DOHH2 (cell line): ENCODE data around the gene SPOCK2.

Experiments
- H3F3A ChIP-seq: fragments of 200-600 bp; sonication (generic), shearing (Covaris generic); 2 replicates; pipeline ENCODE4 v1.6.0; 2016; ENCODE audit warnings: antibody characterized with exemption, mild to moderate bottlenecking; ENCODE audit not compliant: control insufficient read depth, insufficient read depth
- H3K27ac ChIP-seq: fragments of 200-600 bp; sonication (generic); 2 replicates; pipeline ENCODE4 v1.5.1; 2014; ENCODE audit warnings: low read depth, mild to moderate bottlenecking, low read length, moderate library complexity
- H3K27me3 ChIP-seq: fragments of 200-600 bp; sonication (generic); 2 replicates; pipeline ENCODE4 v1.6.1; 2014; ENCODE audit warnings: mild to moderate bottlenecking, low read length, mixed read lengths; ENCODE audit not compliant: control insufficient read depth
- H3K36me3 ChIP-seq: fragments of 200-600 bp; sonication (generic); 2 replicates; pipeline ENCODE4 v1.6.1; 2014; ENCODE audit warnings: mild to moderate bottlenecking, low read length, moderate library complexity, mixed read lengths; ENCODE audit not compliant: control insufficient read depth
- H3K4me1 ChIP-seq: fragments of 200-600 bp; sonication (generic); 2 replicates; pipeline ENCODE4 v1.6.1; 2014; ENCODE audit warnings: mild to moderate bottlenecking, low read length, mixed read lengths; ENCODE audit not compliant: control insufficient read depth
- H3K4me2 ChIP-seq: fragments of 200-600 bp; sonication (generic); 2 replicates; pipeline ENCODE4 v1.6.0; 2014; ENCODE audit warnings: mild to moderate bottlenecking, low read length, moderate library complexity
- H3K4me3 ChIP-seq: fragments of 200-600 bp; sonication (generic); 2 replicates; pipeline ENCODE4 v1.5.1; 2014; ENCODE audit warnings: mild to moderate bottlenecking, low read length, mixed read lengths
- H3K79me2 ChIP-seq: fragments of 200-600 bp; sonication (generic); 2 replicates; pipeline ENCODE4 v1.6.1; 2014; ENCODE audit warnings: mild to moderate bottlenecking, low read length, mixed read lengths; ENCODE audit not compliant: control insufficient read depth
- H3K9me2 ChIP-seq: fragments of 200-600 bp; sonication (generic); replicated peaks from 2 replicates; pipeline ENCODE4 v1.6.1; 2014; ENCODE audit warnings: mild to moderate bottlenecking, low read length, mixed read lengths; ENCODE audit not compliant: control insufficient read depth
- H3K9me3 ChIP-seq: fragments of 200-600 bp; sonication (generic); 2 replicates; pipeline ENCODE4 v1.6.1; 2014; ENCODE audit warnings: antibody characterized with exemption, low read length, mixed read lengths; ENCODE audit not compliant: control insufficient read depth, insufficient read depth
- H4K20me1 ChIP-seq: fragments of 200-600 bp; sonication (generic); 2 replicates; pipeline ENCODE4 v1.6.0; 2014; ENCODE audit warnings: low read depth, mild to moderate bottlenecking, antibody characterized with exemption, low read length, moderate library complexity; ENCODE audit not compliant: control insufficient read depth, insufficient read depth
- EZH2phosphoT487 ChIP-seq: fragments of 200-600 bp; sonication (generic); IDR thresholded peaks from 2 replicates; pipeline ENCODE4 v1.6.1; 2017; ENCODE audit warnings: borderline replicate concordance, mild to moderate bottlenecking, antibody characterized with exemption, low read length, moderate library complexity, mixed read lengths
- TF ChIP-seq, protein P1 (sequence below): fragments of 200-600 bp; sonication (generic); IDR thresholded peaks from one replicate; pipeline ENCODE4 v1.5.1; 2014; ENCODE audit warnings: antibody characterized with exemption, mild to moderate bottlenecking, low read depth, low read length; ENCODE audit not compliant: poor library complexity, severe bottlenecking

The SPOCK2 gene

DNA sequence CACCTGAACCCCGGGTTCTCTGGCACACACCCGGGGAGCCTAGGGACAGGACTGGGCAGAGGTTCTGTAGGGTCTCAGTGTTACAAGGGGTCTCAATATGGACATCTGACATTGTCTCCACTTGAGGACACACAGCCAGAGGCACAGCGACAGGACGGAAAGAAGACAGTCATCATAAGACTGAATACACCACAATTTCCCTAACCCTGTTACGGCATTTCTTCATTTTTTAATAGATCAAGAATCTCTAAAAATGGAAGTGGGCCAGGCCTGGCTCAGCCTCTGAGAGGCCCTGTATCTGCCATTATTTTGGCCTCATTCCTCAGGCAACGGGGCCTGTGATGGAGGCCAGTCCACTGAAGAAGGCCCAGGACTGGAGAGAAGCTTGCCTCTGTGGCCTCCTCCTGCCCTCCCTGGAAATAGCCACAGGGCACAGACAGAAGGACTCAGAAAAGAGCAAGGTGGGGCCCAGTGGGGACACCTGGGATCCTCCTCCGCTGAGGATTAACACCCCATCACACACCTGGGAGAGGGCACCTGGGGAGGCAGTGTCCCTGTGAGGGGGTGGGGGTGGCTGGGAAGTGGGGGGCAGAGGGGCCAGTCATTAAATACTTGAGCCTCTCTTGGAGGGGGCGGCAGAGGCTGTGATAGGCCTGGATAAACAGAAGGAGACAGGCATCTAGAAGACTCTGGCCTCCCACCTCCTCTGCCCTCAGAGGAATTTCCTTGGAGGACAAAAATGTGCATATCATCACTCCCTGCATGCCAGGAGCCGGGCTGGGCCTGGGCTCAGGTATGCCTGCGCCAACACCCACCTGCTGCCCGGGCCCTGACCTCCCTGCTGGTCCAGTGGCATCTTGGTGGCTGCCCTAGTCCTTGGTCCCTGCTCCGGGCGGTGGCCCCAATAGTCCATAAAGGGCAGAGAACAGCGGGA, 8.0 kb downstream of the SPOCK2 start:
- TF ChIP-seq EZH2phosphoT487, result no peak
- TF ChIP-seq, protein P1, sequence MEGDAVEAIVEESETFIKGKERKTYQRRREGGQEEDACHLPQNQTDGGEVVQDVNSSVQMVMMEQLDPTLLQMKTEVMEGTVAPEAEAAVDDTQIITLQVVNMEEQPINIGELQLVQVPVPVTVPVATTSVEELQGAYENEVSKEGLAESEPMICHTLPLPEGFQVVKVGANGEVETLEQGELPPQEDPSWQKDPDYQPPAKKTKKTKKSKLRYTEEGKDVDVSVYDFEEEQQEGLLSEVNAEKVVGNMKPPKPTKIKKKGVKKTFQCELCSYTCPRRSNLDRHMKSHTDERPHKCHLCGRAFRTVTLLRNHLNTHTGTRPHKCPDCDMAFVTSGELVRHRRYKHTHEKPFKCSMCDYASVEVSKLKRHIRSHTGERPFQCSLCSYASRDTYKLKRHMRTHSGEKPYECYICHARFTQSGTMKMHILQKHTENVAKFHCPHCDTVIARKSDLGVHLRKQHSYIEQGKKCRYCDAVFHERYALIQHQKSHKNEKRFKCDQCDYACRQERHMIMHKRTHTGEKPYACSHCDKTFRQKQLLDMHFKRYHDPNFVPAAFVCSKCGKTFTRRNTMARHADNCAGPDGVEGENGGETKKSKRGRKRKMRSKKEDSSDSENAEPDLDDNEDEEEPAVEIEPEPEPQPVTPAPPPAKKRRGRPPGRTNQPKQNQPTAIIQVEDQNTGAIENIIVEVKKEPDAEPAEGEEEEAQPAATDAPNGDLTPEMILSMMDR, result no peak
- 0 out of 2 replicates have a peak overlapping the region, but pooled peaks have one; percentile 30 for H3K4me2 ChIP-seq

DNA sequence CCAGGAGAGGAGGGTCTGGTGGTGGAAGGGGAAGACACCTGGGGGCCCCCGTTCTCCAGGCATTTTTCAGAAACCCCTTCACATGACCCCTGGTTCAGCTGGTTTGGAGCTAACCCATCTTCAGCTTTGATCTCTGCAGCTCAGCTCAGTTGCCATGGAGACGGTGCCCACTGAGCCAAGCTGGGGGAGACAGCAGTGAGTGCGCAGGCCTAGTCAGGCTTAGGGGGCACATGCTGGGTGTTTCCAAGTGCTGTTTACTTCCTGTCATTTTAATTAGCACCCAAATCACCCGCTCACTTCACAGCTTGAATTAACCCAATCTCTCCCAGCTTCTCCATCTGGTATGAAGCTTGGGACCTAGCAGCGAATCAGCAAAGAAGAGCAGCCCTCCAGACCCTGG, 9.0 kb downstream of the SPOCK2 start:
- H4K20me1 ChIP-seq, result no peaks in the 10 kb centered on the region
- no peaks in the 10 kb centered on the region for H3K9me2 ChIP-seq
- H3K4me2 ChIP-seq, result peak overlapping the region; percentile 30
- no peaks in the 10 kb centered on the region for H3K9me3 ChIP-seq
- H3K27me3 ChIP-seq, result no peaks in the 10 kb centered on the region; the same call in none of the 2 replicates
- TF ChIP-seq, protein P1, result no peak
- TF ChIP-seq EZH2phosphoT487, result no peak
- H3K27ac ChIP-seq, result no peak overlapping the region
- no peak overlapping the region for H3K4me3 ChIP-seq
- no peaks in the 10 kb centered on the region for H3K36me3 ChIP-seq
- no peaks in the 10 kb centered on the region for H3K79me2 ChIP-seq
- H3K4me1 ChIP-seq, result peaks cover 20% of the 10 kb centered on the region
- no peaks in the 10 kb centered on the region for H3F3A ChIP-seq

More for the DNA sequence above, 8.0 kb downstream of the SPOCK2 start:
- no peaks in the 10 kb centered on the region for H4K20me1 ChIP-seq
- H3K27me3 ChIP-seq, result no peaks in the 10 kb centered on the region; the same call in 1 of the 2 replicates
- H3K4me1 ChIP-seq, result peaks cover 20% of the 10 kb centered on the region
- H3K36me3 ChIP-seq, result no peaks in the 10 kb centered on the region
- no peaks in the 10 kb centered on the region for H3K79me2 ChIP-seq
- no peaks in the 10 kb centered on the region for H3K9me2 ChIP-seq
- no peak overlapping the region for H3K4me3 ChIP-seq
- no peaks in the 10 kb centered on the region for H3K9me3 ChIP-seq
- H3F3A ChIP-seq, result no peaks in the 10 kb centered on the region
- H3K27ac ChIP-seq, result no peak overlapping the region

DNA sequence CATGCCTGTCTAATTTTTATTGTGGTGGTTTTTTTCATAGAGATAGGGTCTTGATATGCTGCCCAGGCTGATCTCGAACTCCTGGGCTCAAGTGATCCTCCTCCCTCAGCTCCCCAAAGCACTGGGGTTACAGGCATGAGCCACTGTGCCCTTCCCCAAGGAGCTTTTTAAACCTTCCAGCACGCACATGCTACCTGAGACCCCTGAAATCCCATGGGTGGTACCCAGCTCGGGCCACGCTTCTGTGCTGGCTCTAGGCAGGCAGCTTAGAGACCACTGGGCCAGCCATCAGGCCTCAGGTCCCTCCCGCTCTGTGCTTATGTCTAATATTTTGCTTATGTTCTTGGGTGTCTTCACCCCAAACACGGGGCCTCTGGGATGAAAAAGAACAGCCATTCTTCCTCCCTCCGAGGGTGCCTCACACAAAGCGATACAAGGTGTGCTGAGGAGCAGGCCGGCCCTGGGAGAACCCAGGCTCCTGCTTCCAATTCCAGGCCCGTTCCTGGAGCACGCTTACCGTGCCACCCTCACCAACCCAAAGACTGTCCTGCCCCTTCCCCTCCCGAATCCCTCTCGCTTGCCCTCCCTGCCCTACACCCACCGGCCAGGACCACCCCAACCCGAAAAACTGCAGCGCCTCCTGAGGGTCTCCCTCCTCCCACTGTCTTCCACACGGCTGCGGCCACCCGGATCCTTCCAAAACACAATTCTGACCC, 10.9 kb downstream of the SPOCK2 start:
- Histone ChIP-seq H3K27me3 (no peaks in the 10 kb centered on the region; the same call in none of the 2 replicates), H3K79me2 (no peaks in the 10 kb centered on the region), H3K36me3 (no peaks in the 10 kb centered on the region), H3K27ac (no peak overlapping the region), H3F3A (no peaks in the 10 kb centered on the region), H3K4me3 (no peak overlapping the region), H4K20me1 (no peaks in the 10 kb centered on the region), H3K9me3 (no peaks in the 10 kb centered on the region), H3K4me1 (peaks cover 20% of the 10 kb centered on the region), H3K4me2 (no peak overlapping the region), H3K9me2 (no peaks in the 10 kb centered on the region)
- TF ChIP-seq EZH2phosphoT487, result no peak
- TF ChIP-seq, protein P1, result no peak
